GM18499 (cell line): ENCODE data around the gene GUCA2B.

ENCODE experiments used
- ATAC-seq: cut with Tn5 transposase; IDR thresholded peaks from one replicate; pipeline ENCODE4 v1.9.1; 2021; ENCODE audit warnings: moderate number of reproducible peaks; ENCODE audit not compliant: insufficient read depth, unreplicated experiment

The GUCA2B gene

DNA sequence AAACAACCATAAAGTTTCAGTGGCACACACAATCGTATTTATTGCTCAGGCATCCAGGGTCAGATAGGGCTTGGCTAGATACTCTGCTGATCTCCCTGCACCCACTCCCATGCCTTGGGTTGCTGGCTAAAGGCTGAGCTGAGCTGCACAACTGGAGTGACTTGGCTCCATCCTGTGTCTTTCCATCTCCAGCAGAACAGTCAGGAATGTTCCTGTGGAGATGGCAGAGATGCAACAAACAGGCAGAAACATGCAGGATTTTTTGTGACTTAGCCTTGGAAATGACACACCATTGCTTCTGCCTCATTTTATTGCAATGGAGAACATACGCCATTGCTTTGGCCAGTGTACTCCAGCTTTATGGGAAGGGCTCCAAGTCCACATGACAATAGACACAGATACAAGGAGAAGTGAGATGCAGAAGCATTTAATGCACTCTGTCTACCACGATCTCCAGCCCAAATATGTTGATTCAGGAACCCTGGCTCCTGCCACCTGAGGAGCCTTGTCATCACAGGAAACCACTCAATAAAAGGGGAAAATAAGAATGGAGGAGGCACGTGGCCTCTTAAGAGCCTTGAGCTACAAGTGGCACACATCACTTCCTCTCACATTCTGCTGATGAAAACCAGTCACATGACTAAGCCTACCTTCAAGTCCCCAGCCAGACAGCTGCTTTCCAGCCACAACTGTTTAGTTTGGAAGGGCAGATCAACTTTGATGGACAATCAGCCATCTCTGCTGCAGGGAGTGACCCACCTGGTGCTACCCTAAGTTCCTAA is 10.1 kb upstream of the GUCA2B start:
- ATAC-seq, result no peak

DNA sequence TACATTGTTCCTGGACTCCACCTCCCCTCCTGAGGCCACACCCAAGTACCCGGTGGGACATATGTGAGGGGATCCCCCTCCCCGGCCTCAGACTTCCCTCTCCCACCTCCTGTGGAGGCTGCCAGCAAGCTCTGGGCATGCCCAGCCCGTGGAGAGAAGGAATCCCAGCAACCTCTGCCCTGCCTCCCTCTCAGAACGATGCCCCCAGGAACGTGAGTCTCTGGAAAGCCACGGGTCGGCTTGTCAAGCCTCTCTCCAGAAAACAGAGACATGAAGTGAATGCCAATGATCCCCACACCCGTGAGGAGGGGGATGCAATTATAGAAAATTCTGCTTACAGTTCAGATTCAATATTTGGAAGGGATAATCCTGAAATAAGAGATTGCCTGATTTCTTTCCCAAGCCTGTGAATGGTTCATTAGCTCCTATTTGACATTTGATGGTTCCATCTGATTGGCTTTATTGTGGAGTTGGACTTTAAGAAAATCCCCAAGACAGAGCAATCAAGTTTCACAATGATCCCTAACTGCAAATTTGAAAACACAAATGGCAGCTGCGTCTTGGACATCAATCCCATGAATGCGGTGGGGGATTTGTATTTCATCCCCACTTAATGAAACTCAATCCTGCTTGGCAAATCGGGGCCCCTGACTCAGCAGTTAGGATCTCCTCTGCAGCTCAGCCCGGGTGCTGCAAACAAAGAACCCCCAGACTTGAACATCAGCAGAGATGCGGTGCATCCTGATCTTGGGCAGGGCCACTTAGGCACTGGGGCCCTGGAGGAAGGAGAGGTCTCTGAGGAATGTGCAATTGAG is 9.1 kb upstream of the GUCA2B start:
- ATAC-seq, result no peak

DNA sequence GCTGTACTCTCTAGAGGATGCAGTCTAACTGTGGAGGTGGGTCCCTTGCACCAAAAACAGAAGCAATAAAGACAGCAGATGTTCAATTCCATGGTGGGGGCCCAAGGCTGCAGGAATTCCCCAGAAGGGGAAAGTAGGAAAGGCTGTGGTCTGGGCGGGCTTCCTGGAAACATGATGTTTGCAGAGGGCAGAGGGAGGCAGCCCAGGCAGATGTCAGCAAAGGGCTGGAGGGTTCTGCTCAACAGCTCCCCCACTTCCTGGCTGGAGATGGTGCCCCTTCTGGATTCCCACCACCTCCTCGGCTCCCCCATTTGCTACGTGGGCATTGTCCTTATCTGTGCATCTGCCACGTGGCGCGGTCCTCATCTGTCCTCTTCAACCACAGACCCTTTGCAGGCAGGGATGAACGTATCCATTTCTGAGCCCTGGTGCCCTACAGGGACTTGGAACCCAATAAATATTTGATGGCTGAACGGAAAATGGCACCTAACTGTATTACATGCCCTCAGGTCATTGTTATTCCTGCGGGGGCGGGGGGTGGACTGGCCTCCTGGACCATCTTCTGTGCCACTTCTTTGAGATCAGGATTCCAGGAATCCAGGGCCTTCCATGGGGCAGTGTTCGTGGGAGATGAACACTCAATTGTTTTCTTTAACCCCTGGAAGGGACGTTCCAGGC is 8.4 kb upstream of the GUCA2B start:
- ATAC-seq, result no peak

DNA sequence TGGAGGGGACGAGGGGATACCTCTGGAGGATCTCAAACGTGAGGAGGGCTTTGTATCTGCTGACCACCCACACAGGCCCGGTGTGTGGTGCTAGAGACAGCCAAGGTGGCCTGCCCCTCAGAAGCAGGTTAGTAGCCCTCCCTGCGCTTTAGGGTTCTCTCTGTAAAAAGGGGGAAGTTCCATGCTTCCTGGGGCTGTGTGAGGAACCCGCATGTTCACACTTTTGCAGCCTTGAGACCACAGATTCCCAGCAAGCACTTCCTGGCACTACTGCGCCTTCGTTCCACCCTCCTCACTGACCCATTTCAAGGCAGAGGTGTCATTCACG is 7.9 kb upstream of the GUCA2B start:
- no peak for ATAC-seq

DNA sequence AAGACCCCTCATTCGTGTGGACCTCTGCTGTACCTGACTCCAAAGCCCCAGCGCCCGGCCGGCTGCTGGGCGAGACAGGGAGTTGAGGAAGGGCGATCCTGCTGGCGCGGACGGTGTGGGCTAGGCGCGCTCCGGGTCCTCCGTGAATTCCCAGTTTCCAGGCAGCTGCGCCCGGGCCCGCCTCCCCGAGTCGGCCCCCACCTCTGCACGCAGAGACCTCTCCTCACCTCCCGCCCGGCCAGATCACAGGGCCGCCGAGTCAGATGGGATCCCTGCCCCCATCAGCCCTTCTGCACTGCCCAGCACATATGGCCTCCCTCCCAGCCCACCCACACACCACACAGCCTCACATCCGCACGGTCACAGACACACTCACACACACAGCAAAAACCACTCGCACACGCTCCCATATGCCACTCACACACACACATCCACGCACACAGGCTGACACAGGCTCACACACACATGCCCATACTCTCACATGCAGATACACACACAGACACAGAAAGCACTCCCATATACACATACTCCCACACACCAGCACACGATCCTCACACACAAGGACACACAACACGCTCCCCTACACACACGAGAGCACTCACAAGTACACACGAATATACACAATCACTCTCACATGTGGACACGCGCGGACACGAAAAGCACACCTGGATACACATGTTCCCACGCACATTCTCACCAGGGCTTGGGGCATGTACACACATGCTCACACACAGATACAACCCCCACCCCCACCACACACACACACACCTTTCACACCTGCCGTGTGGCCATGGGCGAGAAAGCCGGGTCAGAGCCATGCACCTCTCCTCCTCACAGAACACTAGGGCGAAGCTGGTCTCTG is 7.2 kb upstream of the GUCA2B start:
- no peak for ATAC-seq

DNA sequence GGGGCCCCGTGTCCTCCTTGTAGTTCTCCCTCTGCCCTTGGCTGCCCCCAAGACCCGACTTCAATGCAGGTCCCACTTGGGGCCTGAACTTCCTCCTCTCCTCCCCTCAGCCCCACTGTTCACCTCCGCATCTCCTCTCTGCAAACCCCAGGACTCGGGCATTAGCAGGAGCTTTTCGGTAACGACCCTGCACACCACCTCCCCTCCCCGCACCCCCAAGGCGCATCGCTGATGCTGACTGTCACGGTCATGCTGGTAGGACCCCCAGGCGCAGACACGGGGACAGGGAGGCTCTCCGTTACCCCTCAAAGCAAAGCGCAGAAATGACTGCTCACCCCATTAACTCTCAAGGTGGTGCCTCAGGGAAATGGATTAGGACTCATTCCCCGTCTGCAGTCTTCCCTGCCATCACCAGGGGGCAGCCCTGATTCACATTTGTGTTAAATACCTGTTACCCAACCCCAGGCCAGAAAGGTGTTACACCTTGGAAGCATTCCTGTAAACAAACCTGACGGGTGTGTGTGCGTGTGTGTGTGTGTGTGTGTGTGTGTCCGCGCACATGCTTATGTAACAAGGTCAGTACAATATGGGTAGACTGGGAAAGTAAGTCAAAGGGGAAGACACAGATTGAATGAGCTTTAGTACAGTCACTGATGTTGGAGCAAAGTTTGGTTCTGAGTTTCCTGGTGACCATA is 6.4 kb upstream of the GUCA2B start:
- ATAC-seq, result no peak

DNA sequence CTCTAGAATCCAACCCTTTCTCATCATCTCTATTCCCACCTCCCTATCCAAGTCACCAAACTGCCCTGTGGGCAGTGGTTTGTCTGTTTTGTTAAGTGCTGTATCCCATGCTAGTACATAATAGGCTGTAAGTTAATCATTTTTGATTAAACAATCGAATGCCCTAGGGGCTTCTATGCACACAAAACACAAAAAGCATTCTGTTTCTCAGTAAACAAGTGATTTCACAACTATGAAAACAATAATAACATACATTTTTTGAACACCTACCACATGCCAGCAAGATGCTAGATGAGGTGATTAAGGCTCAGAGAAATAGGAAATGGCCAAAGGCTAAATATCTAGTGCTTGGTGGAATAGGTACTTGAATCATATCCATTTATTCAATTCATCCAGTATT is 5.0 kb upstream of the GUCA2B start:
- ATAC-seq, result no peak

DNA sequence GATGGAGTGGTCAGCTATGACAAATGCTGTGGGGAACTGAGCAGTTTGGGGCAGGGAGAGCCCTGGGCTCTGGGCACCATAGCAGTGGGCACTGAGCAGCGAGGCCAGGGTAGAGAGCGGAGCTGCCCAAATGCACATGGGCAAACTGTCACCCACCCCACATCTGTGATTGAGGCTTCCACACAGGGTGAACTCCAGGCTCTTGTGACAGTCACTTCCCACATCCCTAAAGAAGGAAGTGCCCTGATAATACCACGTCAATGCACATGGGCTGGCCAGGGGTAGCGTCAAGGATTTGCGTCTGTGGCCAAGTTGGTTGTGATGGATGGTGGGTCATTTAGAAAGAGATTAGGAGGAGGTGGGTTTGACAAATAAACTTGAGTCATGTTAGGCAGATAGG is 2.6 kb upstream of the GUCA2B start:
- ATAC-seq, result no peak

DNA sequence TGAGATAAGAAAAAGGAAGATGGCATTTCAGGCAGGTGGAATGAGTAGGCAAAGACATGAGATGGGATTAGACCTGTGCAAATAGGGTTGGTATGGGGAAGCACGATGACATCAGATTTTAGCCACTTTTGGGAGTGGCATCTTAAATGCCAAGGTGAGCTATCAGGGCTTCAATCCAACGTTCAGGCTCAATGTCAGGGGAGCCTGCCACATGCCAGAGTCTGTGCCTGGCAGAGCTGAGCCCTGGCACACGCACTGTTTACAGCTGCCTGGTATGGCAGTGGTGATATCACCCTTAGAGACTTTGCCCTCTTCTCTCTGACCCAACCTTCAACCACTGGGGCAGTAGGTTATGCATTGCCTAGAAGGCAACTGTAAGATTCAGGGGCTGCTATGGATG is 1.1 kb upstream of the GUCA2B start:
- no peak for ATAC-seq

DNA sequence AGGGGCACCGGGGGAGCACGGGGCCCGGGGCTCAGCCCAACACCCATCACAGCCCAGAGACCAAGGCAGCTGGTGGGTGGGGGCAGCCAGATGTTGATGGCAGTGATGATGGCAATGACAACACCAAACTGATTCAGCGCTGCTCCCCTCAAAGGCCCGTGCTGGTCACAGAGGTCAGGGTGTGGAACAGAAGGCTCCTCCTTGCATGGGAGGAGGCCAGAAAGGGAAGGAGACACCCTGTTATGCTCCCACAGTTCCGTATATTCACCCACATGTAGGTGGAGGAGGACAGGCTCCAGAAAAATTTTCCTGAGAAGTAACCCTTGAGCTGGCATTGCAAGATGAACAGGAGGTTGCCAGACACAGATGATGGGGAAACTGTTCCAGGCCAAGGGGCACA is 414 bp downstream of the GUCA2B start:
- ATAC-seq, result no peak

DNA sequence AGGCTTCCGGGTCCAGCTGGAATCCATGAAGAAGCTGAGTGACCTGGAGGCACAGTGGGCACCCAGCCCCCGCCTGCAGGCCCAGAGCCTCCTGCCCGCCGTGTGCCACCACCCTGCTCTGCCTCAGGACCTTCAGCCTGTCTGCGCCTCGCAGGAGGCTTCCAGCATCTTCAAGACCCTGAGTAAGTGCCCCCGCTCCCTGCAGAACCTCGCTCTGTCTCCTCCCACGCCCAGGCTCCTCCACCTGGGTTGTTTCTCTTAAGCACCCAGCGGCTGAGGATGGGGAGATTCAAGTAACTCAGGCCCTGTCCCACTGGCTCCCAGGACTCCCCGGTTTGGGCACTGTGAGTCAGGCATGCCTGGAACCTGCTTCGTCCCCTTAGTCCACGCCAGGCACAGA is 1.5 kb downstream of the GUCA2B start:
- ATAC-seq, result no peak

DNA sequence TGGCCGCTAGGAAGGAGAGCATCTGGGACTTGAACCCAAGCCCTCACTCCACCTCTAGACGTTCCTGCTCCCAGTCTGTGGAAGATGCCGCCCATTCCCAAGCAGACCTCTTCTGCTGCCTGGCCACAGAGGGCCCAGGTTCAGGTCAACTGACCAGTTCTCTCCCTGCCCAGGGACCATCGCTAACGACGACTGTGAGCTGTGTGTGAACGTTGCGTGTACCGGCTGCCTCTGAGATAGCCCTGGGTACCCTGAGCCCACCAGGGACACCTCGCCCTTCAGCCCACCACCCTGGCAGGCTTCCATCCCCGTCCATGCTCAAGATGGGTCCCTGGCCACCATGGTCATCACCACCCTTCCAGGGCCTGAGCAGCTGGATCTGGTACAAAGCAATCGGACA is 2.2 kb downstream of the GUCA2B start:
- no peak for ATAC-seq

DNA sequence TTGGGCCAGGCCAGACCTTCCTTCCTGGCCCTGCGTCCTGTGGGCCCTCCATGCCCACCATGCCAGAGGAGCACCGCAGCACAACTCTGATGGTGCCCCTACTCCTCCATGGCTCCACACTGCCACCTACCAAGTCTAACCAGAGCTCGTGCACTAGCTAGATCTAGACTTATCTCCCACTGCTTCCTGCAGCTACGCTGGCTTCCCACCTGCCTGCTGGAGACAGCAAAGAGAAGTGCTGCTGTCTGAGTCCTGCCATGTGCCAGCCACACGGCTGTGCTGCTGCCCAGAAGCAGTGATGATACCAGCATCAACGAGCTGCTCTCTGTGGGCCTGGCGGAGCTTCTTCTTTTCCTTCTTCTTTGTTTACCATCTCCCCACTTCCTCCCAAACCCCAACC is 4.5 kb downstream of the GUCA2B start:
- ATAC-seq, result no peak

DNA sequence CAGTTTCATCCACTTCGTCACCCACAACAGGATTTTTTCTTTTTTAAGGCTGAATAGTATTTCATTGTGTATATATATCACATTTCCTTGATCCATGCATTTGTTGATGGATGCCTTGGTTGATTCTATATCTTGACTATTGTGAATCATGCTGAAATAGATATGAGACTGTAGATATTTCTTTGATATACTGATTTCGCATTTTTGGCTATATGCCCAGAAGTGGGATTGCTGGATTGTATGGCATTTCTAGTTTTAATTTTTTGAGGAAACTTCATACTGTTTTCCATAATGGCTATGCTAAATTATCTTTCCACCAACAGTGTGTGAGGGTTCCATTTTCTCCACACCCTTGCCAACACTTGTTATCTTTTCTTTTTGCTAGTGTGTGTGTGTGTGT is 5.0 kb downstream of the GUCA2B start:
- no peak for ATAC-seq

DNA sequence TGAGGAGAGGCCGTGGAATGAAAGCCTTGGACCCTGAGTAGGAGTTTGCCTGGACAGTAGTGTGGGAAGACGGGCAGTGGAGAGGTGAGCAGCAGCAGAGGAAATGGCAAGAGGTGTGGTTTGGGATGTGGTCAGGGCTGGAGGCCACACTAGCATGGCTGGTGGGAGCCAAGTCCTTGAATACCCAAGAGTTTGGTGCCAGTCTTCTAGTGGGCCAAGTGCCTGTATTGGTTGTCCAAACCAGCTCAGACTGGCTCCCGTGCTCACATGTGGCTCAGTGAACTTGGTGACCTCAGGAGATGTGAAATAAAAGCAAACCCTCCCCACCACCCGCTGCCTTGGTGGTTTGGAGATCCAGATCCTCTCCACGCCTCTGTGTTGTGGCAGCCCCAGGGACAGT is 9.0 kb downstream of the GUCA2B start:
- no peak for ATAC-seq

DNA sequence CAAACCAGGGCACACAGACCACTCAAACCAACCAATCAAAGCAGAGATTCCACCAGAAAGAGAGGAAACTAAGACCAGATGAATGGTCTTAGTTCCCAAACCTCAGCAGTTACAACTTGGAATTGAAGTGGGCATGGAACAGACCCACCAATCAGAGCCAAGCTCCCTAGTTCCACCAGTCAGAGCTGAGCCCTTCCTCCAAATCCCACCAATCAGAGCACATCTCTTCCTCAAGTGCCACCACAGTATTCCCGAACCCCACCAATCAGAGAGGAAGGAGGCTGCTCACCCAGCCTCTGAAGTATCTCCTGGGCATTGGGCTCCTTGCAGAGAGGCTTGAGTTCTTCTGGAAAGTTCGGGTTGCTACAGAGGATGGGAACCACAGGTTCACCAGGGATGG is 9.9 kb downstream of the GUCA2B start:
- ATAC-seq, result no peak

DNA sequence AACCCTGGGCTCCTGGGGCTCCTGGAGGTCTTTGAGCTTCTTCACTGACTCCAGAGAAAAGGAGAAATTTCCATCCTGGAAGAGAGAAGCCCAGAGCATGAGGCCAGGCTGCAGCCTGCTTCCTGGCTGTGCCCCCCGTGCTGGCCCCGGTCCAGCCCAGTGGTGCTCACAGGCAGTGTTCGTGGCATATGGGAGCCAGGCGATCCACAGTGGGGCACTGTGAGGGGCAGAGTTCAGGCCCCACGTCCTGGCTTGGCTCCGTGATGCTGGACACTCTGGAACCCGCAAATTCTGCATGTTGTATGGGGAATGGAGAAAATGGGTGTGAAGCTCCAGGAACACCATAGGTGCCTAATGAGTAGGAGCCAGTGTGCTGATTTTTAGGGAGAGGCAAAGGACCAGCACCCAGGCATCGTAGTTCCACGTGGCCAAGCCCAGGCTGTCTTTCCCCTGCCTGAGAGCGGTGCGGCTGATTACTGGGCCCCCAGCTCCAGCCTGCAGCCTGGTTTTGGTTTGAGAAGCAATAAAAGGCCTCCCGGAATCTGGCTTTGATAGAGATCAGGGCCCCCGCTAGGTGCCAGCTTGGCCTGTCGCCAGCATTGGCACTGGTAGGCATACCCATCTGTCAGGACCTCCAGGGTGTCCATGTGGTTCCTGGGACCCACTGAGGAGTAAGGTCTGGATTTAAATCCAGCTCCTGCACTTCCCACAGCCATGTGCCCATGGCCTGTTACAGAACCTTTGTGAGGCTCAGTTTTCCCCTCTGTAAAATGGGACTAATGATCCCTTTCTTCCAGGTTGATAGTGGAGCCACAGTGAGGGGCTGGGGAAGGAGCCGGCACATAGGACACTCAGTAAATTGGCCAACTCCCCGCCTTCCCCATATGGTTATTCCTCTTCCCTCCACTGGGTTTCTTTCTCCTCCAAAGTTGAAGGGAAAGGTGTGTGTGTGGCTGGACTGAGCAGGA is 10.6 kb downstream of the GUCA2B start:
- ATAC-seq, result no peak

DNA sequence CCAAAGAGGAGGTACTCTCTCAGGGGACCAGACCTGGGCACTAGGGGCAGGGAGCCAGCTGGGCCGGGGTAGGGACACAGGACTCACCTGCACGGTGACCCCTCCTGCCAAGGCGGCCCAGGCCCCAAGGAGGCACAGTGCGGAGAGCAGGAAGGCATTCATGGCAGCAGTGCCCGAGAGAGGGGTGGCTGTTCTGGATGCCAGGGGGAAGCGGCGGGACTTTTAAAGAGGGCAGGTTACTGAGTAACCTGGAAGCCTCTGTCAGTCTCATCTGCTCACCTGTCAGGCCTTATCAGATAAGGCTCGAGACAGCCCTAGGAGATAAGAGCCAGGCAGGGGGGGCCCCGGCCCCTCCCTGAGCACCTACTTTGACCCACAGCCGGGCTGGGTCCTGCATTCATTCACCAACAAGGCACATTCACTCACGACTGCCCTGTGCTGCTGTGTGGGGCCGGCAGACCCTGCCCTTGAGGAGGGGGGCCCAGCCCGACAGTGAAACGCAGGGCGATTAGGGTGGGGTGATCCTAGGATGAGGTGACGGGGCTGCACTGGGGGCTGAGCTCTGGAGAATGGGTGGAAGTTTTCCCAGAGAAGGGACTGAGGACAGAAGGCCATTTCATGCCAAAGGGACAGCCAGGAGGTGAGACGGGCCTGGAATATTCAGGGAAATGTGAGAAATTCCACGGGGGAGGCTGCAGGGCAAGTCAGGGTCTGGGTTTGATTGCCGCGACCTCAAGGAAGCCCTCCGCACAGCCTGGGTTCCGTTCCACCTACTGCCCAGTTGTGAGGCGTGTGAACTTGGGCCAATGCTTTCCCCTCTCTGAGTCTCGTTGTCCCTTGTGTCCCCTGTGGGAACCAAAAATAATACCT is 11.6 kb downstream of the GUCA2B start, which contains the start of gene GUCA2A:
GUCA2A (minus strand) TSS at position 195 of the 870 bp plus-strand sequence; CDS start at position 162, 33 bp downstream.
- ATAC-seq, result no peak
